Cardiac septum (tissue), 1 donor: Measurements from ENCODE around the gene MBP. TPM values are rescaled to one million over a fixed set of nuclear protein-coding genes. Genes with fewer than 3 reads are reported as not detected.
"Not testable (repeated sequence)": the region's sequence is repeated elsewhere in the genome, so short reads cannot be mapped to it uniquely, and the experiment has no call there.

Source experiments
- DNase-seq: peaks from one replicate; pipeline ENCODE4 v3.0.0-alpha.2; 2020; ENCODE audit warnings: low spot score
- intact Hi-C: fragments of 100-400 bp; cut with DNase I; formaldehyde crosslinking; loops from one replicate; pipeline ENCODE4 v1.14.0; 2022
- total RNA-seq: library from RNA; stranded (reverse); fragmentation: NEBNext Ultra II Directional; extraction: Animal tissue kit (Norgen Biotek cat#: 25700); gene quantifications from one replicate; pipeline ENCODE4 v1.2.1, GENCODE V29; 2021
- donor health status: DM: no; HTN: no; CAD: no.

The MBP gene
- total RNA-seq, 1 donor from 2014 or later, result 37.7 TPM

- intact Hi-C loops, result loop anchor here (10.0 kb wide), 1 partner anchor 129 kb away; the partner anchor contains the start of gene MBP
- no peak for DNase-seq
Observed at GRCh38 chr18:77005651-77006195, 126.9 kb downstream of the MBP start.

GRCh38 chr18:77004555-77005380 is 127.8 kb downstream of the MBP start:
- intact Hi-C loops, result loop anchor here (10.0 kb wide), 1 partner anchor 130 kb away; the partner anchor contains the start of gene MBP

GRCh38 chr18:77003316-77003715 is 129.3 kb downstream of the MBP start:
- intact Hi-C loops, result loop anchor here (10.0 kb wide), 1 partner anchor 131 kb away; the partner anchor contains the start of gene MBP

More at GRCh38 chr18:77004555-77005380, 127.8 kb downstream of the MBP start:
- DNase-seq, result no peak

GRCh38 chr18:77002496-77002895 is 130.1 kb downstream of the MBP start:
- no peak for DNase-seq
- intact Hi-C loops, result loop anchor here (10.0 kb wide), 1 partner anchor 132 kb away; the partner anchor contains the start of gene MBP

More at GRCh38 chr18:77003316-77003715, 129.3 kb downstream of the MBP start:
- no peak for DNase-seq

- intact Hi-C loops, result loop anchor here (2.0 to 10.0 kb wide), 2 partner anchors 133 to 209 kb away; partner anchors contain the start of gene MBP
- no peak for DNase-seq
Observed at GRCh38 chr18:77001979-77002378, 130.6 kb downstream of the MBP start.

- no peak for DNase-seq
- intact Hi-C loops, result loop anchor here (2.0 to 10.0 kb wide), 2 partner anchors 134 to 210 kb away; partner anchors contain the start of gene MBP
Observed at GRCh38 chr18:77001041-77001440, 131.5 kb downstream of the MBP start.

GRCh38 chr18:77000527-77000926 is 132.1 kb downstream of the MBP start:
- intact Hi-C loops, result loop anchor here (1.0 to 10.0 kb wide), 3 partner anchors 55 to 210 kb away; partner anchors contain the start of gene MBP
- no peak for DNase-seq

GRCh38 chr18:76999077-76999476 is 133.5 kb downstream of the MBP start:
- intact Hi-C loops, result no loop called here
- DNase-seq, result no peak

GRCh38 chr18:76997951-76998808 is 134.4 kb downstream of the MBP start:
- no peak for DNase-seq
- intact Hi-C loops, result no loop called here

GRCh38 chr18:76996429-76996828 is 136.2 kb downstream of the MBP start:
- intact Hi-C loops, result no loop called here
- no peak for DNase-seq

- DNase-seq, result no peak
- intact Hi-C loops, result no loop called here
Observed at GRCh38 chr18:76995896-76996295, 136.7 kb downstream of the MBP start.

- intact Hi-C loops, result no loop called here
- DNase-seq, result no peak
Observed at GRCh38 chr18:76994086-76994654, 138.4 kb downstream of the MBP start.

GRCh38 chr18:76993573-76993972 is 139.0 kb downstream of the MBP start:
- DNase-seq, result no peak
- intact Hi-C loops, result no loop called here

- no peak for DNase-seq
Observed at GRCh38 chr18:76993085-76993382, 139.5 kb downstream of the MBP start.

GRCh38 chr18:76992226-76993084 is 140.1 kb downstream of the MBP start:
- DNase-seq, result no peak
- intact Hi-C loops, result no loop called here

More at GRCh38 chr18:76993085-76993382, 139.5 kb downstream of the MBP start:
- intact Hi-C loops, result no loop called here

- no peak for DNase-seq
- intact Hi-C loops, result no loop called here
Observed at GRCh38 chr18:76991021-76991688, 141.4 kb downstream of the MBP start.

GRCh38 chr18:76990343-76991020 is 142.1 kb downstream of the MBP start:
- intact Hi-C loops, DNase-seq: not testable (repeated sequence)
